H9 (cell line): ENCODE data around the gene FBLN1. TPM values are rescaled to one million over a fixed set of nuclear protein-coding genes. Genes with fewer than 3 reads are reported as not detected.

ENCODE experiments used
- DNase-seq: peaks from one replicate; pipeline ENCODE4 v3.0.0-alpha.2; 2017
- H2AFZ ChIP-seq: one replicate; pipeline ENCODE4 v1.6.1; 2013; ENCODE audit warnings: mild to moderate bottlenecking, low read length, control low read depth, moderate library complexity
- H2AK5ac ChIP-seq: 2 replicates; pipeline ENCODE4 v1.6.1; 2013; ENCODE audit warnings: low read length, control low read depth, mixed read lengths; ENCODE audit not compliant: insufficient read length
- H2BK120ac ChIP-seq: one replicate; pipeline ENCODE4 v1.6.1; 2013; ENCODE audit warnings: low read depth, mild to moderate bottlenecking, low read length, control low read depth, inconsistent platforms; ENCODE audit not compliant: poor library complexity, severe bottlenecking
- H2BK12ac ChIP-seq: 2 replicates; pipeline ENCODE4 v1.6.1; 2013; ENCODE audit warnings: low read length, control low read depth, mixed read lengths, low read depth; ENCODE audit not compliant: insufficient read length
- H2BK15ac ChIP-seq: 2 replicates; pipeline ENCODE4 v1.6.1; 2013; ENCODE audit warnings: low read depth, low read length, control low read depth
- H2BK20ac ChIP-seq: one replicate; pipeline ENCODE4 v1.6.1; 2013; ENCODE audit warnings: low read depth, mild to moderate bottlenecking, low read length, control low read depth, inconsistent platforms; ENCODE audit not compliant: poor library complexity, severe bottlenecking
- H2BK5ac ChIP-seq: 2 replicates; pipeline ENCODE4 v1.6.1; 2013; ENCODE audit warnings: low read length, control low read depth, mixed read lengths; ENCODE audit not compliant: insufficient read length
- H3K14ac ChIP-seq: 2 replicates; pipeline ENCODE4 v1.6.1; 2013; ENCODE audit warnings: low read length, control low read depth; ENCODE audit not compliant: insufficient read depth
- H3K18ac ChIP-seq: 2 replicates; pipeline ENCODE4 v1.6.1; 2013; ENCODE audit warnings: low read depth, mild to moderate bottlenecking, mixed read lengths, low read length, control low read depth; ENCODE audit not compliant: insufficient read length
- H3K23ac ChIP-seq: 2 replicates; pipeline ENCODE4 v1.6.1; 2013; ENCODE audit warnings: low read length, control low read depth, mixed read lengths, low read depth; ENCODE audit not compliant: insufficient read length
- H3K23me2 ChIP-seq: 2 replicates; pipeline ENCODE4 v1.6.1; 2013; ENCODE audit warnings: low read depth, mild to moderate bottlenecking, mixed read lengths, low read length, control low read depth; ENCODE audit not compliant: insufficient read length, poor library complexity, severe bottlenecking
- H3K27ac ChIP-seq: 2 replicates; pipeline ENCODE4 v1.5.1; 2013; ENCODE audit warnings: low read length, control low read depth, mixed read lengths, low read depth; ENCODE audit not compliant: insufficient read length
- H3K27me3 ChIP-seq: 2 replicates; pipeline ENCODE4 v1.6.1; 2013; ENCODE audit warnings: low read length, control low read depth, inconsistent platforms; ENCODE audit not compliant: insufficient read depth
- H3K4ac ChIP-seq: 2 replicates; pipeline ENCODE4 v1.6.1; 2013; ENCODE audit warnings: low read depth, mild to moderate bottlenecking, control low read depth, inconsistent platforms, low read length, moderate library complexity
- H3K4me1 ChIP-seq: 2 replicates; pipeline ENCODE4 v1.6.1; 2013; ENCODE audit warnings: low read length, control low read depth, inconsistent platforms; ENCODE audit not compliant: insufficient read depth
- H3K4me2 ChIP-seq: 2 replicates; pipeline ENCODE4 v1.6.1; 2013; ENCODE audit warnings: low read length, control low read depth, mixed read lengths; ENCODE audit not compliant: insufficient read length, insufficient read depth
- H3K56ac ChIP-seq: 2 replicates; pipeline ENCODE4 v1.6.1; 2013; ENCODE audit warnings: low read depth, mild to moderate bottlenecking, mixed read lengths, low read length, control low read depth; ENCODE audit not compliant: insufficient read length
- H3K79me1 ChIP-seq: 2 replicates; pipeline ENCODE4 v1.6.1; 2013; ENCODE audit warnings: low read depth, mild to moderate bottlenecking, moderate library complexity, low read length, control low read depth, inconsistent platforms; ENCODE audit not compliant: insufficient read depth, poor library complexity, severe bottlenecking
- H3K79me2 ChIP-seq: 2 replicates; pipeline ENCODE4 v1.6.1; 2013; ENCODE audit warnings: low read length, control low read depth, inconsistent platforms; ENCODE audit not compliant: insufficient read depth
- H3K9ac ChIP-seq: 2 replicates; pipeline ENCODE4 v1.6.1; 2013; ENCODE audit warnings: low read length, control low read depth, mixed read lengths; ENCODE audit not compliant: insufficient read length; ENCODE audit errors: extremely low read depth
- H3K9me3 ChIP-seq: one replicate; pipeline ENCODE4 v1.6.1; 2013; ENCODE audit warnings: low read depth, low read length, inconsistent platforms; ENCODE audit not compliant: control insufficient read depth
- H3T11ph ChIP-seq: one replicate; pipeline ENCODE4 v1.6.1; 2013; ENCODE audit warnings: mild to moderate bottlenecking, low read length, control low read depth, inconsistent platforms
- H4K20me1 ChIP-seq: one replicate; pipeline ENCODE4 v1.6.1; 2013; ENCODE audit not compliant: control insufficient read depth, insufficient read length, insufficient read depth
- H4K5ac ChIP-seq: 2 replicates; pipeline ENCODE4 v1.6.1; 2013; ENCODE audit warnings: low read depth, mild to moderate bottlenecking, mixed read lengths, low read length, control low read depth; ENCODE audit not compliant: insufficient read length
- H4K8ac ChIP-seq: replicated peaks from 2 replicates; pipeline ENCODE4 v1.6.1; 2013; ENCODE audit warnings: low read length, control low read depth, mixed read lengths, low read depth; ENCODE audit not compliant: insufficient read length
- H4K91ac ChIP-seq: 2 replicates; pipeline ENCODE4 v1.6.1; 2013; ENCODE audit warnings: low read depth, mild to moderate bottlenecking, moderate library complexity, mixed read lengths, low read length, control low read depth; ENCODE audit not compliant: insufficient read length
- H3K27ac Mint-ChIP-seq, 3 experiments: 2 replicates in 2 of 3; 3 replicates in 1 of 3; pipeline ENCODE4 v1.8.0; 2020 to 2021; ENCODE audit warnings: mixed read lengths in 3 of 3, mild to moderate bottlenecking in 1 of 3, moderate library complexity in 1 of 3
- H3K27me3 Mint-ChIP-seq: 2 replicates; pipeline ENCODE4 v1.8.0; 2021; ENCODE audit warnings: low read depth, mild to moderate bottlenecking, moderate library complexity, mixed read lengths
- H3K36me3 Mint-ChIP-seq, 3 experiments: 2 replicates in 2 of 3; 3 replicates in 1 of 3; pipeline ENCODE4 v1.8.0; 2020 to 2021; ENCODE audit warnings: low read depth in 3 of 3, mixed read lengths in 3 of 3; ENCODE audit not compliant: insufficient read depth in 1 of 3
- H3K4me1 Mint-ChIP-seq, 2 experiments: 2 replicates each; pipeline ENCODE4 v1.8.0; 2020; ENCODE audit warnings: mixed read lengths in 2 of 2
- H3K4me3 Mint-ChIP-seq, 2 experiments: 2 replicates in 1 of 2; 3 replicates in 1 of 2; pipeline ENCODE4 v1.8.0; 2020 to 2021; ENCODE audit warnings: mild to moderate bottlenecking in 2 of 2, mixed read lengths in 2 of 2, moderate library complexity in 1 of 2
- H3K9me3 Mint-ChIP-seq, 2 experiments: 2 replicates in 1 of 2; 3 replicates in 1 of 2; pipeline ENCODE4 v1.8.0; 2020; ENCODE audit warnings: mild to moderate bottlenecking in 2 of 2, mixed read lengths in 2 of 2, moderate library complexity in 1 of 2
- CTCF ChIP-seq: fragments of 200-600 bp; sonication (generic); conservative IDR thresholded peaks from 3 replicates; pipeline ENCODE4 v1.8.0; 2021; ENCODE audit warnings: antibody characterized with exemption, mild to moderate bottlenecking
- whole genome bisulfite sequencing: extraction: QIAGEN DNeasy Blood & Tissue Kit; methylation state at CpG from one replicate; pipeline ENCODE4 v1.1.7; 2013; ENCODE audit warnings: missing lambda C conversion rate, low lambda C conversion rate, mixed read lengths; ENCODE audit not compliant: insufficient read length; ENCODE audit errors: extremely low coverage; 5-methylcytosine and 5-hydroxymethylcytosine counted together
- total RNA-seq: library from RNA; stranded (reverse); gene quantifications from 2 replicates; pipeline ENCODE4 v1.2.1, GENCODE V29; 2021

Gene FBLN1
- total RNA-seq, 1 experiment from 2014 or later: 140 TPM

- Histone ChIP-seq H3K23ac (no peak overlapping the region), H4K5ac (no peak overlapping the region), H4K20me1 (no peaks in the 10 kb centered on the region), H2BK120ac (no peak overlapping the region), H2AK5ac (no peak overlapping the region), H2BK12ac (no peak overlapping the region), H4K91ac (no peak overlapping the region), H4K8ac (no peak overlapping the region), H3K79me2 (no peaks in the 10 kb centered on the region), H2AFZ (no peak overlapping the region), H2BK20ac (no peak overlapping the region), H3K9ac (no peak overlapping the region), H3K9me3 (no peaks in the 10 kb centered on the region), H3K4ac (no peak overlapping the region), H3K23me2 (no peaks in the 10 kb centered on the region), H2BK15ac (no peak overlapping the region), H3K27me3 (no peaks in the 10 kb centered on the region), H3T11ph (no peak overlapping the region), H3K4me2 (no peak overlapping the region), H3K18ac (no peak overlapping the region), H3K79me1 (no peaks in the 10 kb centered on the region), H3K4me1 (no peaks in the 10 kb centered on the region), H3K14ac (no peak overlapping the region), H3K56ac (no peak overlapping the region), H3K27ac (no peak overlapping the region), H2BK5ac (no peak overlapping the region)
- no peak overlapping the region for H3K4me3 Mint-ChIP-seq
- no CpG with 5 or more reads among the region's 11 CpGs for WGBS
- peaks cover 9% of the 10 kb centered on the region for H3K27me3 Mint-ChIP-seq
- 0 out of 7 replicates have a peak, but pooled peaks cover 0 to 2% (median 0%) of the 10 kb centered on the region in 3 experiments for H3K36me3 Mint-ChIP-seq
- H3K27ac Mint-ChIP-seq: no peak overlapping the region
- H3K4me1 Mint-ChIP-seq: peaks cover 8 to 10% of the 10 kb centered on the region in 2 experiments
- DNase-seq: no peak
- no peak for TF ChIP-seq CTCF
- peaks cover 4 to 5% of the 10 kb centered on the region in 2 experiments; a peak in 4 of 5 replicates for H3K9me3 Mint-ChIP-seq
These were observed 24.4 kb upstream of the FBLN1 start for GRCh38 chr22:45478108-45478771.
